BLaER1 (cell line): Measurements from ENCODE around the gene DMGDH.

Experiments
- H3K27ac ChIP-seq: shearing (Covaris generic); formaldehyde crosslinking; 2 replicates; pipeline ENCODE4 v1.8.1; 2022
- H3K27me3 ChIP-seq: shearing (Covaris generic); formaldehyde crosslinking; 2 replicates; pipeline ENCODE4 v1.8.1; 2022
- H3K36me3 ChIP-seq: shearing (Covaris generic); formaldehyde crosslinking; 2 replicates; pipeline ENCODE4 v1.8.1; 2022
- H3K4me1 ChIP-seq: shearing (Covaris generic); formaldehyde crosslinking; 2 replicates; pipeline ENCODE4 v1.8.1; 2022
- H3K4me2 ChIP-seq: shearing (Covaris generic); formaldehyde crosslinking; 2 replicates; pipeline ENCODE4 v1.8.1; 2022
- H3K4me3 ChIP-seq: shearing (Covaris generic); formaldehyde crosslinking; 2 replicates; pipeline ENCODE4 v1.8.1; 2022
- H3K9ac ChIP-seq: shearing (Covaris generic); formaldehyde crosslinking; 2 replicates; pipeline ENCODE4 v1.8.1; 2022
- H3K9me3 ChIP-seq: shearing (Covaris generic); formaldehyde crosslinking; 2 replicates; pipeline ENCODE4 v1.8.1; 2022
- H4K20me1 ChIP-seq: shearing (Covaris generic); formaldehyde crosslinking; 2 replicates; pipeline ENCODE4 v1.8.1; 2022
- Cebpa-rat ChIP-seq: shearing (Covaris generic); IDR thresholded peaks from 2 replicates; pipeline ENCODE4 v1.8.1; 2022

Gene DMGDH

GRCh38 chr5:78968781-78969180, 100.7 kb downstream of the DMGDH start:
- no peaks in the 10 kb centered on the region for H4K20me1 ChIP-seq
- no peak overlapping the region for H3K4me3 ChIP-seq
- H3K4me1 ChIP-seq, result no peaks in the 10 kb centered on the region
- no peak overlapping the region for H3K9ac ChIP-seq
- no peaks in the 10 kb centered on the region for H3K27me3 ChIP-seq
- H3K4me2 ChIP-seq, result no peak overlapping the region
- no peaks in the 10 kb centered on the region for H3K36me3 ChIP-seq
- no peak for TF ChIP-seq Cebpa-rat
- H3K27ac ChIP-seq, result no peak overlapping the region
- H3K9me3 ChIP-seq, result no peaks in the 10 kb centered on the region

GRCh38 chr5:78964889-78965288, 104.6 kb downstream of the DMGDH start:
- H3K4me3 ChIP-seq, result no peak overlapping the region
- no peak overlapping the region for H3K27ac ChIP-seq
- H3K4me1 ChIP-seq, result no peaks in the 10 kb centered on the region
- H3K36me3 ChIP-seq, result peaks cover 3% of the 10 kb centered on the region
- no peak for TF ChIP-seq Cebpa-rat
- H4K20me1 ChIP-seq, result no peaks in the 10 kb centered on the region
- H3K9me3 ChIP-seq, result no peaks in the 10 kb centered on the region
- no peaks in the 10 kb centered on the region for H3K27me3 ChIP-seq
- no peak overlapping the region for H3K4me2 ChIP-seq
- H3K9ac ChIP-seq, result no peak overlapping the region

GRCh38 chr5:78961743-78962142, 107.7 kb downstream of the DMGDH start:
- Histone ChIP-seq H3K9me3 (no peaks in the 10 kb centered on the region), H3K27ac (no peak overlapping the region), H4K20me1 (no peaks in the 10 kb centered on the region), H3K4me1 (no peaks in the 10 kb centered on the region), H3K4me2 (no peak overlapping the region), H3K27me3 (no peaks in the 10 kb centered on the region), H3K9ac (no peak overlapping the region), H3K4me3 (no peak overlapping the region), H3K36me3 (peaks cover 3% of the 10 kb centered on the region)
- TF ChIP-seq Cebpa-rat, result no peak

GRCh38 chr5:78959767-78960166, 109.7 kb downstream of the DMGDH start:
- peaks cover 9% of the 10 kb centered on the region for H3K36me3 ChIP-seq
- no peaks in the 10 kb centered on the region for H3K4me1 ChIP-seq
- no peaks in the 10 kb centered on the region for H3K9me3 ChIP-seq
- no peak overlapping the region for H3K27ac ChIP-seq
- no peaks in the 10 kb centered on the region for H3K27me3 ChIP-seq
- no peak overlapping the region for H3K4me3 ChIP-seq
- no peak overlapping the region for H3K4me2 ChIP-seq
- H4K20me1 ChIP-seq, result no peaks in the 10 kb centered on the region
- no peak overlapping the region for H3K9ac ChIP-seq
- no peak for TF ChIP-seq Cebpa-rat

GRCh38 chr5:78958672-78959445, 110.6 kb downstream of the DMGDH start:
- no peaks in the 10 kb centered on the region for H3K4me1 ChIP-seq
- no peaks in the 10 kb centered on the region for H3K27me3 ChIP-seq
- no peak overlapping the region for H3K27ac ChIP-seq
- no peak overlapping the region for H3K4me3 ChIP-seq
- TF ChIP-seq Cebpa-rat, result no peak
- no peak overlapping the region for H3K9ac ChIP-seq
- peaks cover 9% of the 10 kb centered on the region for H3K36me3 ChIP-seq
- no peaks in the 10 kb centered on the region for H4K20me1 ChIP-seq
- H3K9me3 ChIP-seq, result no peaks in the 10 kb centered on the region
- no peak overlapping the region for H3K4me2 ChIP-seq

GRCh38 chr5:78956901-78957300, 112.6 kb downstream of the DMGDH start:
- no peak for TF ChIP-seq Cebpa-rat
- Histone ChIP-seq H3K4me2 (no peak overlapping the region), H3K27me3 (no peaks in the 10 kb centered on the region)

GRCh38 chr5:78953092-78953800, 116.2 kb downstream of the DMGDH start:
- no peak overlapping the region for H3K4me3 ChIP-seq
- no peaks in the 10 kb centered on the region for H3K9me3 ChIP-seq
- no peaks in the 10 kb centered on the region for H3K4me1 ChIP-seq
- TF ChIP-seq Cebpa-rat, result no peak
- H4K20me1 ChIP-seq, result no peaks in the 10 kb centered on the region
- no peak overlapping the region for H3K27ac ChIP-seq
- no peaks in the 10 kb centered on the region for H3K27me3 ChIP-seq
- H3K4me2 ChIP-seq, result no peak overlapping the region
- no peak overlapping the region for H3K9ac ChIP-seq
- peaks cover 6% of the 10 kb centered on the region; the same call in 1 of the 2 replicates for H3K36me3 ChIP-seq

More at GRCh38 chr5:78956901-78957300, 112.6 kb downstream of the DMGDH start:
- Histone ChIP-seq H3K4me3 (no peak overlapping the region), H3K9me3 (no peaks in the 10 kb centered on the region), H3K9ac (no peak overlapping the region), H3K4me1 (no peaks in the 10 kb centered on the region), H3K27ac (no peak overlapping the region), H3K36me3 (peaks cover 6% of the 10 kb centered on the region), H4K20me1 (no peaks in the 10 kb centered on the region)
